AG04450 (cell line): ENCODE results near the gene BTG2. TPM values are rescaled to one million over a fixed set of nuclear protein-coding genes. Genes with fewer than 3 reads are reported as not detected.
A peak's percentile ranks its signal among the peaks of the same experiment; 100 is the strongest.
"Not testable (repeated sequence)": the region's sequence is repeated elsewhere in the genome, so short reads cannot be mapped to it uniquely, and the experiment has no call there.

Source experiments
- CTCF ChIA-PET: fragments of 300-600, 350-600 bp; formaldehyde crosslinking; extraction: SDS; loops from one replicate; lab custom pipeline; 2022; ENCODE audit warnings: antibody characterized with exemption, inconsistent platforms; lab: Charles Lee
- POLR2A ChIA-PET: fragments of 350-600 bp; formaldehyde crosslinking; extraction: SDS; loops from one replicate; lab custom pipeline; 2021; ENCODE audit warnings: antibody characterized with exemption, inconsistent platforms; lab: Yijun Ruan, JAX
- DNase-seq: peaks from one replicate; pipeline ENCODE4 v3.0.0-alpha.2; 2011; ENCODE audit warnings: low read depth, low spot score
- H3K27ac ChIP-seq: one replicate; pipeline ENCODE4 v1.5.1; 2012; ENCODE audit warnings: low read depth, low read length, control low read depth
- H3K27me3 ChIP-seq: one replicate; pipeline ENCODE4 v1.6.0; 2012; ENCODE audit warnings: low read length; ENCODE audit not compliant: control insufficient read depth, insufficient read depth
- H3K4me3 ChIP-seq: 2 replicates; pipeline ENCODE4 v1.5.1; 2011; ENCODE audit warnings: mild to moderate bottlenecking, low read depth, low read length, control low read depth
- H3K9me3 ChIP-seq: 2 replicates; pipeline ENCODE4 v1.5.1; 2012; ENCODE audit warnings: low read length; ENCODE audit not compliant: control insufficient read depth, insufficient read depth
- CTCF ChIP-seq: IDR thresholded peaks from 2 replicates; pipeline ENCODE4 v1.5.1; 2011; ENCODE audit warnings: low read depth, low read length, control low read depth, inconsistent platforms
- polyA plus RNA-seq: library from polyadenylated mRNA; depleted of rRNA; stranded (reverse); fragments of >200 nt; gene quantifications from 2 replicates; pipeline ENCODE4 v1.2.3, GENCODE V29; 2011

Gene BTG2
- polyA plus RNA-seq, 1 experiment = 36.5 TPM

- Histone ChIP-seq H3K27me3 (no peaks in the 10 kb centered on the region), H3K27ac (no peak overlapping the region), H3K9me3 (no peaks in the 10 kb centered on the region), H3K4me3 (no peak overlapping the region)
- CTCF ChIA-PET = interaction anchor here (1.0 to 5.6 kb wide), 3 partner anchors 39 to 44 kb away, joined by 3 to 29 read pairs (median 4); no protein-coding TSS in a partner anchor
- DNase-seq = no peak
- TF ChIP-seq CTCF = no peak
- POLR2A ChIA-PET = no interaction called here
These were observed 6.3 kb downstream of the BTG2 start for GRCh38 chr1:203311368-203312301.

GRCh38 chr1:203314025-203314759 is 8.9 kb downstream of the BTG2 start:
- DNase-seq, POLR2A ChIA-PET, H3K4me3 ChIP-seq, H3K9me3 ChIP-seq, H3K27ac ChIP-seq: not testable (repeated sequence)
- CTCF ChIA-PET = interaction anchor here (0.9 kb wide), 1 partner anchor 41 kb away, joined by 6 read pairs; no protein-coding TSS in a partner anchor
- peaks cover 16% of the 10 kb centered on the region for H3K27me3 ChIP-seq

- Histone ChIP-seq H3K27me3 (peaks cover 25% of the 10 kb centered on the region), H3K4me3 (no peak overlapping the region), H3K9me3 (no peaks in the 10 kb centered on the region), H3K27ac (peak overlapping the region; percentile 11)
- ChIA-PET CTCF (interaction anchor here (0.6 to 2.1 kb wide), 5 partner anchors 11 to 49 kb away, joined by 3 to 15 read pairs (median 4); no protein-coding TSS in a partner anchor), POLR2A (interaction anchor here (0.8 to 1.2 kb wide), 2 partner anchors 12 to 28 kb away, joined by 3 read pairs; no protein-coding TSS in a partner anchor)
- no peak for TF ChIP-seq CTCF
- no peak for DNase-seq
These were observed 11.3 kb downstream of the BTG2 start for GRCh38 chr1:203316626-203317093.

GRCh38 chr1:203317429-203318228 is 12.3 kb downstream of the BTG2 start:
- no peak overlapping the region for H3K27ac ChIP-seq
- CTCF ChIA-PET = interaction anchor here (0.6 to 2.1 kb wide), 6 partner anchors 11 to 1133 kb away, joined by 3 to 8 read pairs (median 4); no protein-coding TSS in a partner anchor

More at GRCh38 chr1:203317429-203318228, 12.3 kb downstream of the BTG2 start:
- Histone ChIP-seq H3K4me3 (no peak overlapping the region), H3K27me3 (peaks cover 31% of the 10 kb centered on the region), H3K9me3 (no peaks in the 10 kb centered on the region)
- TF ChIP-seq CTCF = no peak
- DNase-seq = no peak
- POLR2A ChIA-PET = no interaction called here
